ENCODE results near the gene C6orf136. TPM values are rescaled to one million over a fixed set of nuclear protein-coding genes. Genes with fewer than 3 reads are reported as not detected.

C6orf136 gene
- total RNA-seq, 1 experiment from 2014 or later = 34.8 TPM

GRCh38 chr6:30676660-30677285 lies 29.8 kb downstream of the C6orf136 start:
- intact Hi-C loops (cut with micrococcal nuclease) = loop anchor here (5.0 kb wide), 1 partner anchor 136 kb away; no protein-coding TSS in a partner anchor

More at GRCh38 chr6:30676660-30677285, 29.8 kb downstream of the C6orf136 start:
- Histone ChIP-seq H4K20me1 (ENCODE audit: insufficient read depth) (no peaks in the 10 kb centered on the region), H3K9me2 (ENCODE audit: insufficient read depth) (no peaks in the 10 kb centered on the region), H3K27me3 (ENCODE audit: insufficient read depth, low read length) (no peaks in the 10 kb centered on the region), H3K4me3 (replicated peaks in 1 of 2; ENCODE audit: low read depth in 1 of 2, low read length in 2 of 2) (no peak overlapping the region), H3K9me3 (ENCODE audit: control insufficient read depth in 1 of 2, insufficient read depth in 1 of 2, low read depth in 1 of 2, low read length in 2 of 2) (no peaks in the 10 kb centered on the region), H3K36me3 (ENCODE audit: control insufficient read depth in 1 of 2, insufficient read depth in 2 of 2, low read length in 2 of 2) (peaks cover 9 to 19% of the 10 kb centered on the region in 2 experiments; a peak in 3 of 4 replicates), H3K9ac (ENCODE audit: low read length) (no peak overlapping the region), H3K4me2 (ENCODE audit: low read length) (no peak overlapping the region), H3K79me2 (ENCODE audit: insufficient read depth, low read length) (peaks cover 23% of the 10 kb centered on the region), H3K27ac (ENCODE audit: low read depth, low read length) (no peak overlapping the region), H3K4me1 (ENCODE audit: control insufficient read depth in 1 of 2, insufficient read depth in 2 of 2, low read length in 2 of 2) (peaks cover under 1 to 24% of the 10 kb centered on the region in 2 experiments; a peak in 3 of 4 replicates), H2AFZ (ENCODE audit: low read depth, low read length, poor library complexity, severe bottlenecking) (no peak overlapping the region)
- no TSS peak for BruUV-seq (replicated peaks)
- ChIA-PET CTCF (interaction anchor here (1.3 kb wide), 1 partner anchor 54 kb away, joined by 6 read pairs; no protein-coding TSS in a partner anchor), RAD21 (ENCODE audit: low non-redundant PET in 1 of 2, low total read pairs in 2 of 2, uncharacterized antibody in 2 of 2, unreplicated experiment in 2 of 2) (no interaction called here), POLR2A (no interaction called here)
- TF ChIP-seq SIN3A (IDR thresholded peaks at IDR 0.05; ENCODE audit: low read depth) (no peak), YY1 (IDR thresholded peaks at IDR 0.05; ENCODE audit: extremely low read depth, insufficient replicate concordance, low read depth, low read length) (no peak), ZBTB33 (IDR thresholded peaks at IDR 0.05; ENCODE audit: extremely low read depth, insufficient replicate concordance, low read length) (no peak), ZNF274 (IDR thresholded peaks at IDR 0.05; ENCODE audit: low read depth, low read length) (no peak), POLR2A (IDR thresholded peaks at IDR 0.05; ENCODE audit: borderline replicate concordance, extremely low read depth, insufficient read depth, insufficient read length) (no peak), MAX (IDR thresholded peaks at IDR 0.05) (no peak), RAD21 (IDR thresholded peaks at IDR 0.05; ENCODE audit: low read depth) (no peak), EGR1 (IDR thresholded peaks at IDR 0.05; ENCODE audit: low read depth) (no peak), JUND (IDR thresholded peaks at IDR 0.05) (no peak), POLR2AphosphoS5 (IDR thresholded peaks at IDR 0.05; ENCODE audit: low read depth, low read length) (no peak), EZH2 (IDR thresholded peaks at IDR 0.05) (no peak), FOSL1 (IDR thresholded peaks at IDR 0.05; ENCODE audit: low read depth) (no peak), SRF (IDR thresholded peaks at IDR 0.05; ENCODE audit: low read depth) (no peak)
- no peak for ATAC-seq
- DNase-seq (ENCODE audit: low read depth, low spot score) = no peak
